HG03280 (cell line): ENCODE measurements around the gene MTMR12.
A peak's percentile ranks its signal among the peaks of the same experiment; 100 is the strongest.
"Not testable (repeated sequence)": the region's sequence is repeated elsewhere in the genome, so short reads cannot be mapped to it uniquely, and the experiment has no call there.

Source experiments
- ATAC-seq: cut with Tn5 transposase; IDR thresholded peaks from one replicate; pipeline ENCODE4 v1.9.1; 2021; ENCODE audit warnings: mild to moderate bottlenecking, moderate library complexity; ENCODE audit not compliant: unreplicated experiment

MTMR12 gene

GRCh38 chr5:32233696-32234447 lies 78.9 kb downstream of the MTMR12 start:
- no peak for ATAC-seq

GRCh38 chr5:32233220-32233695 lies 79.5 kb downstream of the MTMR12 start:
- no peak for ATAC-seq

GRCh38 chr5:32232441-32233219 lies 80.1 kb downstream of the MTMR12 start:
- peak; percentile 78 for ATAC-seq

- no peak for ATAC-seq
Measured at GRCh38 chr5:32231929-32232328, 80.8 kb downstream of the MTMR12 start.

- ATAC-seq = no peak
Measured at GRCh38 chr5:32231241-32231640, 81.5 kb downstream of the MTMR12 start.

- no peak for ATAC-seq
Measured at GRCh38 chr5:32230356-32231099, 82.2 kb downstream of the MTMR12 start.

GRCh38 chr5:32229586-32229985 lies 83.2 kb downstream of the MTMR12 start:
- ATAC-seq = no peak

GRCh38 chr5:32228816-32229215 lies 83.9 kb downstream of the MTMR12 start:
- no peak for ATAC-seq

GRCh38 chr5:32225445-32225844 lies 87.3 kb downstream of the MTMR12 start:
- no peak for ATAC-seq

- no peak for ATAC-seq
Measured at GRCh38 chr5:32223972-32224609, 88.6 kb downstream of the MTMR12 start.

- no peak for ATAC-seq
Measured at GRCh38 chr5:32222723-32223470, 89.8 kb downstream of the MTMR12 start.

GRCh38 chr5:32217886-32218396 lies 94.8 kb downstream of the MTMR12 start:
- ATAC-seq = no peak

GRCh38 chr5:32214344-32214743 lies 98.4 kb downstream of the MTMR12 start:
- ATAC-seq = not testable (repeated sequence)

GRCh38 chr5:32210151-32210550 lies 102.6 kb downstream of the MTMR12 start:
- no peak for ATAC-seq

- not testable (repeated sequence) for ATAC-seq
Measured at GRCh38 chr5:32208837-32209236, 103.9 kb downstream of the MTMR12 start.

GRCh38 chr5:32207355-32207634 lies 105.4 kb downstream of the MTMR12 start:
- no peak for ATAC-seq

GRCh38 chr5:32206509-32207354 lies 106.0 kb downstream of the MTMR12 start:
- ATAC-seq = peak; percentile 51

GRCh38 chr5:32206053-32206452 lies 106.7 kb downstream of the MTMR12 start:
- no peak for ATAC-seq

- ATAC-seq = no peak
Measured at GRCh38 chr5:32202394-32202793, 110.3 kb downstream of the MTMR12 start.
